GM12878 (cell line): ENCODE results near the gene HMGN1. TPM values are rescaled to one million over a fixed set of nuclear protein-coding genes. Genes with fewer than 3 reads are reported as not detected.

Source experiments
- ATAC-seq: fragments of 200-7000 bp; cut with Tn5 transposase; 3 replicates; pipeline ENCODE4 v1.9.1; 2020; ENCODE audit warnings: mild to moderate bottlenecking, moderate library complexity
- BruUV-seq: library from RNA; stranded (reverse); fragments of 400-500 nt; replicated peaks from 2 replicates; lab custom pipeline; 2021; lab: Mats Ljungman, UMichigan
- CTCF ChIA-PET: fragments of 300-600 bp; sonication (Branson Sonifier 250); formaldehyde crosslinking; extraction: SDS; loops from one replicate; lab custom pipeline; 2021; ENCODE audit warnings: inconsistent platforms; lab: Yijun Ruan, JAX
- POLR2A ChIA-PET: fragments of 350-600 bp; formaldehyde crosslinking; extraction: SDS; loops from one replicate; lab custom pipeline; 2021; ENCODE audit warnings: inconsistent platforms; lab: Charles Lee
- RAD21 ChIA-PET: fragments of 300-600 bp; sonication (Branson Sonifier 250); formaldehyde crosslinking; loops from one replicate; lab custom pipeline; 2023; ENCODE audit warnings: antibody characterized with exemption; ENCODE audit not compliant: unreplicated experiment; lab: Charles Lee
- SMC1A ChIA-PET: fragments of 300-600 bp; sonication (Branson Sonifier 250); formaldehyde crosslinking; loops from one replicate; lab custom pipeline; 2023; ENCODE audit not compliant: unreplicated experiment, uncharacterized antibody; lab: Charles Lee
- DNase-seq: peaks from one replicate; pipeline ENCODE4 v3.0.0-alpha.2; 2011; ENCODE audit warnings: low read depth, low spot score
- FAIRE-seq: peaks from 3 replicates; lab custom pipeline; 2011; peaks lifted over from hg19 to GRCh38; lab: Jason Lieb, UNC
- H2AFZ ChIP-seq: 2 replicates; pipeline ENCODE4 v1.6.0; 2011; ENCODE audit warnings: low read depth, low read length, control low read depth; ENCODE audit not compliant: control insufficient read depth
- H3K27ac ChIP-seq: 2 replicates; pipeline ENCODE4 v1.5.1; 2011; ENCODE audit warnings: control low read depth; ENCODE audit not compliant: control insufficient read depth, insufficient read depth
- H3K27me3 ChIP-seq, 2 experiments: replicated peaks in 1 of 2; 2 replicates each; pipeline versions ENCODE4 v1.6.0 to v1.6.1; 2011; ENCODE audit warnings: low read length in 1 of 2; ENCODE audit not compliant: control insufficient read depth in 2 of 2, insufficient read depth in 2 of 2
- H3K36me3 ChIP-seq, 2 experiments: 2 replicates each; pipeline ENCODE4 v1.5.1; 2011; ENCODE audit warnings: low read length in 1 of 2; ENCODE audit not compliant: control insufficient read depth in 2 of 2, insufficient read depth in 2 of 2
- H3K4me1 ChIP-seq: 2 replicates; pipeline ENCODE4 v1.6.1; 2011; ENCODE audit warnings: mild to moderate bottlenecking, low read length, moderate library complexity, mixed read lengths; ENCODE audit not compliant: control insufficient read depth, insufficient read depth
- H3K4me2 ChIP-seq: 2 replicates; pipeline ENCODE4 v1.6.0; 2011; ENCODE audit warnings: control low read depth; ENCODE audit not compliant: control insufficient read depth, insufficient read depth
- H3K4me3 ChIP-seq: fragments of 200-600 bp; sonication (generic); 2 replicates; pipeline ENCODE4 v1.5.1; 2016
- H3K79me2 ChIP-seq: 2 replicates; pipeline ENCODE4 v1.6.0; 2011; ENCODE audit warnings: low read length; ENCODE audit not compliant: control insufficient read depth, insufficient read depth
- H3K9ac ChIP-seq: 2 replicates; pipeline ENCODE4 v1.8.0; 2011; ENCODE audit warnings: low read length, control low read depth, mixed read lengths; ENCODE audit not compliant: control insufficient read depth, insufficient read depth
- H3K9me3 ChIP-seq: replicated peaks from 3 replicates; pipeline ENCODE4 v1.5.1; 2011; ENCODE audit warnings: mild to moderate bottlenecking, low read length; ENCODE audit not compliant: control insufficient read depth, insufficient read depth
- H4K20me1 ChIP-seq: 2 replicates; pipeline ENCODE4 v1.6.0; 2011; ENCODE audit not compliant: control insufficient read depth, insufficient read depth
- ATF7 ChIP-seq: fragments of 450-650 bp; IDR thresholded peaks from 2 replicates; pipeline ENCODE4 v1.6.1; 2016; ENCODE audit warnings: low read depth, mild to moderate bottlenecking
- BHLHE40 ChIP-seq, 2 experiments: fragments of 450-650 bp in 1 of 2; IDR thresholded peaks; 2 replicates each; pipeline ENCODE4 v1.6.1; 2011 to 2017; ENCODE audit warnings: low read depth in 2 of 2, borderline replicate concordance in 1 of 2, improper control_type of control experiment in 1 of 2, low read length in 1 of 2, mild to moderate bottlenecking in 1 of 2
- GATAD2B ChIP-seq: fragments of 450-650 bp; conservative IDR thresholded peaks from 2 replicates; pipeline ENCODE4 v1.6.1; 2017; ENCODE audit warnings: low read depth, mild to moderate bottlenecking, moderate library complexity
- HDGF ChIP-seq: fragments of 450-650 bp; IDR thresholded peaks from 2 replicates; pipeline ENCODE4 v1.6.1; 2016; ENCODE audit warnings: antibody characterized with exemption
- IRF5 ChIP-seq: fragments of 450-650 bp; IDR thresholded peaks from 2 replicates; pipeline ENCODE4 v1.6.1; 2017; ENCODE audit warnings: borderline replicate concordance
- MXI1 ChIP-seq: fragments of 150-350 bp; IDR thresholded peaks from 2 replicates; pipeline ENCODE4 v1.6.1; 2011; ENCODE audit warnings: low read depth, mild to moderate bottlenecking, inconsistent platforms, low read length, improper control_type of control experiment
- NFYB ChIP-seq: IDR thresholded peaks from 2 replicates; pipeline ENCODE4 v1.6.1; 2011; ENCODE audit warnings: low read depth, mild to moderate bottlenecking, low read length, improper control_type of control experiment, moderate library complexity; ENCODE audit not compliant: insufficient read depth
- NKRF ChIP-seq: fragments of 450-650 bp; conservative IDR thresholded peaks from 2 replicates; pipeline ENCODE4 v1.6.1; 2017; ENCODE audit warnings: mild to moderate bottlenecking, moderate library complexity
- NRF1 ChIP-seq: conservative IDR thresholded peaks from 2 replicates; pipeline ENCODE4 v1.6.1; 2011; ENCODE audit warnings: mild to moderate bottlenecking, low read depth, low read length, improper control_type of control experiment
- POLR2A ChIP-seq: IDR thresholded peaks from 2 replicates; pipeline ENCODE4 v1.6.1; 2011; ENCODE audit warnings: low read depth, mild to moderate bottlenecking, low read length
- POU2F2 ChIP-seq: IDR thresholded peaks from 3 replicates; pipeline ENCODE4 v1.6.1; 2011; ENCODE audit warnings: low read depth, mild to moderate bottlenecking, low read length, borderline replicate concordance
- RCOR1 ChIP-seq: conservative IDR thresholded peaks from 2 replicates; pipeline ENCODE4 v1.6.1; 2012; ENCODE audit warnings: low read depth, low read length, improper control_type of control experiment
- RELA ChIP-seq: fragments of 450-650 bp; IDR thresholded peaks from 2 replicates; pipeline ENCODE4 v1.8.0; 2014; ENCODE audit warnings: borderline replicate concordance; ENCODE audit not compliant: partially characterized antibody
- SMAD5 ChIP-seq: IDR thresholded peaks from 2 replicates; pipeline ENCODE4 v1.6.1; 2016; ENCODE audit warnings: antibody characterized with exemption, low read depth
- SREBF1 ChIP-seq: IDR thresholded peaks from 2 replicates; pipeline ENCODE4 v1.6.1; 2012; ENCODE audit warnings: mild to moderate bottlenecking, low read length
- USF1 ChIP-seq: IDR thresholded peaks from 2 replicates; pipeline ENCODE4 v1.6.1; 2011; ENCODE audit warnings: borderline replicate concordance, low read depth, mild to moderate bottlenecking, moderate library complexity, mixed read lengths, low read length; ENCODE audit not compliant: insufficient read depth; ENCODE audit errors: extremely low read length
- WGBS: methylation state at CpG from one replicate; pipeline ENCODE4 v1.1.6; 2016; ENCODE audit warnings: low lambda C conversion rate; ENCODE audit not compliant: insufficient replicate concordance, insufficient coverage; ENCODE audit errors: missing lambda C conversion rate; 5-methylcytosine and 5-hydroxymethylcytosine counted together
- in situ Hi-C: fragments of 300-500 bp; cut with MboI; formaldehyde crosslinking; loops from 9 replicates; pipeline ENCODE4 v1.14.3; 2018; ENCODE audit warnings: mixed read lengths
- intact Hi-C: fragments of 100-400 bp; cut with micrococcal nuclease; formaldehyde crosslinking; loops from one replicate; pipeline ENCODE4 v1.14.2; 2022; ENCODE audit not compliant: unreplicated experiment
- polyA plus RNA-seq, 11 experiments: library from polyadenylated mRNA; depleted of rRNA in 4 of 11; unstranded in 6 of 11; stranded (reverse) in 5 of 11; fragments of >200 nt; fragmentation: Nextera tagmentation in 4 of 11; fragmentation: Illumina TruSeq in 1 of 11; extraction: Ambion mirVana in 4 of 11; extraction: Trizol in 1 of 11; gene quantifications; 1 replicate in 1 of 11; 2 replicates in 10 of 11; pipeline versions ENCODE4 v1.2.1 to v1.2.3, GENCODE V29; 2011 to 2016; ENCODE audit warnings: inconsistent platforms in 2 of 11, missing spikeins in 2 of 11, low read depth in 1 of 11
- total RNA-seq, 4 experiments: library from RNA; depleted of rRNA in 3 of 4; stranded (reverse); fragments of >200 nt in 3 of 4; fragmentation: Illumina TruSeq in 1 of 4; extraction: Trizol in 1 of 4; gene quantifications; 2 replicates each; pipeline versions ENCODE4 v1.2.1 to v1.2.3, GENCODE V29; 2013 to 2021

HMGN1 gene
- total and polyA plus RNA-seq, 10 of the 15 experiments (the other 5 are each of a cell fraction or from before 2014, with no cell fraction given), result 120 to 798 (median 396) TPM

GRCh38 chr21:39385299-39386145 lies 36.6 kb upstream of the HMGN1 start:
- BruUV-seq, result no TSS peak
- CTCF ChIA-PET, result interaction anchor here (1.0 kb wide), 2 partner anchors 205 to 208 kb away, joined by 3 read pairs; no protein-coding TSS in a partner anchor
- no peak for TF ChIP-seq SREBF1
- no peak for TF ChIP-seq MXI1
- no peak for TF ChIP-seq NFYB
- TF ChIP-seq ATF7, result no peak
- TF ChIP-seq POLR2A, result no peak; the same call in 1 of the 2 replicates
- no peak for TF ChIP-seq IRF5
- peak; percentile 50; the same call in 1 of the 2 replicates for TF ChIP-seq GATAD2B
- TF ChIP-seq HDGF, result peak; percentile 31; the same call in 1 of the 2 replicates
- peak; percentile 69 to 95; a peak in 3 of 4 replicates for TF ChIP-seq BHLHE40 (IDR thresholded peaks at IDR 0.05; ENCODE audit: borderline replicate concordance in 1 of 2, low read depth in 2 of 2, low read length in 1 of 2)
- peak; percentile 64 for TF ChIP-seq NRF1
- TF ChIP-seq POU2F2, result peak; percentile 23; the same call in 1 of the 3 replicates
- no peak for TF ChIP-seq USF1
- TF ChIP-seq RCOR1, result no peak
- TF ChIP-seq NKRF, result no peak
- TF ChIP-seq SMAD5, result no peak
- no peak for TF ChIP-seq RELA

More at GRCh38 chr21:39385299-39386145, 36.6 kb upstream of the HMGN1 start:
- 96% methylated on average over 50 of the region's 50 CpGs for WGBS
- peak overlapping the region; percentile 55; the same call in 1 of the 2 replicates for H3K4me3 ChIP-seq
- no peak overlapping the region for H3K27ac ChIP-seq
- peak overlapping the region; percentile 91 for H3K4me2 ChIP-seq
- ChIA-PET SMC1A (no interaction called here), RAD21 (interaction anchor here (0.7 to 1.0 kb wide), 3 partner anchors 10 to 58 kb away, joined by 3 to 4 read pairs (median 3); no protein-coding TSS in a partner anchor), POLR2A (no interaction called here)
- ATAC-seq (peak; percentile 79), FAIRE-seq (no peak), DNase-seq (no peak)
- H3K79me2 ChIP-seq, result peaks cover 17% of the 10 kb centered on the region
- no peaks in the 10 kb centered on the region for H4K20me1 ChIP-seq
- H3K9ac ChIP-seq, result no peak overlapping the region
- H3K4me1 ChIP-seq, result peaks cover 13% of the 10 kb centered on the region
- intact Hi-C loops, result loop anchor here (5.0 kb wide), 2 partner anchors 73 to 203 kb away; partner anchors contain the start of genes BRWD1 and PSMG1
- no peaks in the 10 kb centered on the region for H3K36me3 ChIP-seq
- in situ Hi-C loops, result loop anchor here (5.0 kb wide), 1 partner anchor 203 kb away; the partner anchor contains the start of gene PSMG1
- no peaks in the 10 kb centered on the region for H3K27me3 ChIP-seq
- H2AFZ ChIP-seq, result peak overlapping the region; percentile 72
- no peaks in the 10 kb centered on the region for H3K9me3 ChIP-seq
